Metanephros (tissue), 2 donors: ENCODE results near the gene CCDC171. TPM values are rescaled to one million over a fixed set of nuclear protein-coding genes. Genes with fewer than 3 reads are reported as not detected.

Experiments
- small RNA-seq: library from RNA; depleted of rRNA; stranded (forward); fragments of <200 nt; gene quantifications from one replicate; pipeline ENCODE3, GENCODE V24; 2014; ENCODE audit warnings: low replicate concordance
- total RNA-seq: library from RNA; depleted of rRNA; stranded (reverse); fragments of >200 nt; gene quantifications from one replicate; pipeline ENCODE4 v1.2.3, GENCODE V29; 2014

The CCDC171 gene
- 11.3 TPM for total RNA-seq

DNA sequence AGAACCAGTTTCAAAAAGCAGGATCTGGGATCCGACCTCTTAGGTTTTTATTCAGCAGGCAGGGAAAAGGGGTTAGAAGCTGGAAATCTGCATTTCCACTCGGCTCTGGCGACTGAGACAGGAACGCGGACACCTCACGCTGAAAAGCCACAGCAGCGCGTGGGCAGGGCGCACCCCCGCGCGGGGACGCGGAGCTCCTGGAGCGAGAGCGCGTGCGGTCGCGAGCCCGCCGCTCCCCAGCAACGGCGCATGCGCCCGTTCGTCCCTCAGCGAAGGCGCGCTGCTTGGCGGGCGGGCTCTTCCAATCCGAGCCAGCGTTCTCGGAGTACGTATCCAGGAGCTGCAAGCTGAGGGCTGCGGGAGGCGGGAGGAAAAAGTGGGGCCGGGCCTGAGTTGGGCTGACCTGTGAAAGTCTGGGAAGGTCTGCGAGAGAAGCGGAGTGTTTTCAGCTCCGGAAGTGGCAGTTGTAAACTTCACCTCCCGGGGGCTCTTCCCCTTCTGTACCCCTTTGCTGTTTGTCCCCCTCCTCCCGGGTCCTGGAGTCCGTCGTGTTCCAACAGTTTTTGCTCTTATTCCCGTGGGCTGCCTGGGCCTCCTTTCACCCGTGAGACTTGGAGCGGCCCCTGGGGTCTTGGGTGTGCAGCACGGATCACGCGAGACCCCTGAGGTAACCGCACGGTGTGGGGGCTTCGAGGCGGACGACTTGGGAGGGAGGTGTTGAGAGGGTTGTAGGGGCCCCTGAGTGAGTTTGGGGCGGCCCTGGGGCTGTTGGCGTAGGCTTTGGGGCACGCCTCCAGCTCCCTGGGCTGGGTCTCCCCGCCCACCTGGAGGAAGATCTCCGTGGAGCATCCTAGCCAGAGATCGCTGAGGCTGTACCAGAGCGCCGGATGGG, at the start of gene CCDC171:
Gene CCDC171, plus strand, starts transcription at position 408 of the 892 bp plus-strand sequence. CDS start 11,046 bp downstream, outside the sequence.

GRCh38 chr9:15510789-15511575, 41.9 kb upstream of the CCDC171 start, which contains the start of gene PSIP1:
Gene PSIP1 (minus strand): TSS chr9:15510970. CDS start chr9:15510188, 782 bp downstream.

Small RNA genes lying within 50 kb of the gene (small RNA-seq; reads per million reads assigned to genes)
- not detected for gene AL513423.1
- gene HMGN2P16, result not detected
- not detected for gene RN7SL98P
- not detected for gene RNU6-14P
- gene RNU6-246P, result not detected

Other genes starting within 250 kb of the CCDC171 start
- 17.5 TPM for gene TTC39B, start 245.8 kb upstream of the CCDC171 start, total RNA-seq
- 46.1 TPM for gene SNAPC3, start 130.2 kb upstream of the CCDC171 start, total RNA-seq
- gene PSIP1, start 42.1 kb upstream of the CCDC171 start, total RNA-seq, result 57.3 TPM